Ecto neural progenitor cell (in vitro differentiated cells): ENCODE data around the gene KAT8.
"Not testable (repeated sequence)": the region's sequence is repeated elsewhere in the genome, so short reads cannot be mapped to it uniquely, and the experiment has no call there.

Experiments
- DNase-seq: peaks from one replicate; pipeline ENCODE4 v3.0.0-alpha.2; 2018; ENCODE audit warnings: low spot score

KAT8 gene

DNA sequence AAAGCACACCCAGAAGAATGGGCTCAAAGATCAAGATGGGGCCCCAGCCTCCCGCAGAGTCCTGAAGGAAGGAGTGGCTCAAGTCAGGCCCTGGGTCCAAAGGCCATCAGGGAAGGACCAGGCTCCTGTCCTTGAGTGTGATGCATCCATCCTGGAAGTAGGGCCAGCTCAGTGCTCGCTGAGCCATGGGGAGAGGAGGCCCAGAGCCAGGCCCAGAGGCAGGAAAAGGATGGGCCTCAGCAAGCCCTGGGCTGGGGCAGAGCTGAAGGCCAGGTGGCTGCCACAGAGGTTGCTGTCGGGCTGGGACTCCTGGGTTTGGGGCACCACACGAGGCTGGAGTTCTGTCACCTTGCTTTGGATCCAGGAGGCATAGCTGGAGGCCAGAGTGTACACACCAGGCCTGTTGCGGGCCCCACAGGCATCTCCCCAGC is 14.4 kb downstream of the KAT8 start:
- no peak for DNase-seq

- DNase-seq, result no peak
Measured at GRCh38 chr16:31132303-31132979, 15.0 kb downstream of the KAT8 start.

DNA sequence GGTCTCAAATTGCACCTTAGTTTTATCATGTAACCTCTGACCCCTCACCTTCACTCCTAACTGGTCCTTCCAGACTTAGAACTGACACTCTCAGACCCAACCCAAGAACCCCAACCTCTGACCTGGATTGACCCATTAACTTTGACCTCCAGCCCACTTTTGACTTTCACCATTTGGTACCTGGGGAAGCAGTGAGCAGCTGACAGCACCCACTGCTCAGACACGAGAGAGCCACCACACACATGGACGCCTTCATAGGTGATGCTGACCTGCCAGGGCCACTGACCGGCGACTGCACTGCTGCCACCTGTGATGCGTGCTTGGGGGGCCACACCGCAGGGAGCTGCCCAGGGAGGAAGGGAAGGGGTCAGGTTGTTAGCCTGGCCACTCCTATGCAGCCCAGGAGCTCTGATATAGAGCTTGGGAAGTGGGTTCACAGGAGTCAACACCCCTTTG is 15.6 kb downstream of the KAT8 start:
- DNase-seq, result no peak

DNA sequence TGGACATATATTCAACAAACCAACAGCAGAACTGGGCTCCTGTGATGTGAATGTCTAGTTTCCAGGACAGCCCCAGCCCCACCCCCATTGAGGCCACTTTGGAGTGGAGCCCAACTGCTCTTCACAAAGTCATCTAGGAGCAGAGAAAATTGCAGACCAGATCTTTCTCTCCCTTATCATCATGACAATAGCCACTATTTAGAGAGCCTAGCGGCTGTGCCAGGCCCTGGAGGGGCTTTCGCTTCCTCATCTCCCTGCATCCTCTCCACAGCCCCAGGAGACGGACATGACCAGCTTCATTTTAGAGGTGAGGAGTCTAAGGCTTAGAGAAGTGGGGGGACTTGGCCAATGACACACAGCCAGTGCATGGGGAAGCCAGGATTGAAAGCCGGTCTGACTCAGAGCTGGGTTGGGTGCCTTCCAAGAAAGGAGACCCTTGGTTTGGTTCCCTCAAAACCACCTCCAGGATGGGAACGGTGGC is 16.7 kb downstream of the KAT8 start:
- no peak for DNase-seq

DNA sequence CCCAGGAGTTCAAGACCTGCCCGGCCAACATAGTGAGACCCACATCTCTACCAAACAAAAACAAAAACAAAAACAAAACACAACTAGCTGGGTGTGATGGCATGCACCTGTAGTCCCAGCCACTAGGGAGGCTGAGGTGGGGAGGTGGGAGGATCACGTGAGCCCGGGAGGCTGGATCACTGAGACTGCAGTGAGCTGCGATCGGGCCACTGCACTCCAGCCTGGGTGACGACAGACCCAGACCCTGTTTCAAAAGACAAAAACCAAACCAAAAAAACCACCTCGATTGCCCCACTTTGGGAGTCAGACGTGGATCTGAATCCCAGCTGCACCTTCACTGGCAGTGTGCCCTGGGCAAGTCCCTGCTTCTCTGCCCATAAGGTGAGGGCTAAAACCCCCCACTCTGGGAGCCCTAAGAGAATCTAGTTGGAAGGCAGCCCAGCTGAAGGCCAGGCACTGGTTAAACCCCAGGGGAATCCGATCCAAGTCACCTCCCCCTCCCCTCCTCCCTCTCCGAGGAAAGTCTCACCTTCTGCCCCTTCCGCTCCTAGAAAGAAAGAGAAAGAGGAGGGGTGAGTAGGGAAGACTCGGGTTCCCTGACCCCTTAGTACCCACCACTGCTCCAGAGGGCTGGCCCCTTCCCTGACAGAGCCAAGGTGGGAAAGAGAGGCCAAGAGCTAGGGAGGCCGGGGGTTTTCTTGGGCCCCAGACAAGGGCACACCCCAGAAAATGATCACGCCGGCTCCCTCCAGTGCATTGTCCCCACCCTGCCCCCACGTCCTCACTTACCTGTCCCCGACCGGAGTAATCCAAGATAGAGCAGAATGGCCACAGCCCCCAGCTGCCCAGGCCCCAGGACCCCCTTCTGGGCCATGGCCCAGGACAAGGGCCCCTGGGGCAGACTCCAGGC is 17.4 kb downstream of the KAT8 start:
- DNase-seq, result no peak

DNA sequence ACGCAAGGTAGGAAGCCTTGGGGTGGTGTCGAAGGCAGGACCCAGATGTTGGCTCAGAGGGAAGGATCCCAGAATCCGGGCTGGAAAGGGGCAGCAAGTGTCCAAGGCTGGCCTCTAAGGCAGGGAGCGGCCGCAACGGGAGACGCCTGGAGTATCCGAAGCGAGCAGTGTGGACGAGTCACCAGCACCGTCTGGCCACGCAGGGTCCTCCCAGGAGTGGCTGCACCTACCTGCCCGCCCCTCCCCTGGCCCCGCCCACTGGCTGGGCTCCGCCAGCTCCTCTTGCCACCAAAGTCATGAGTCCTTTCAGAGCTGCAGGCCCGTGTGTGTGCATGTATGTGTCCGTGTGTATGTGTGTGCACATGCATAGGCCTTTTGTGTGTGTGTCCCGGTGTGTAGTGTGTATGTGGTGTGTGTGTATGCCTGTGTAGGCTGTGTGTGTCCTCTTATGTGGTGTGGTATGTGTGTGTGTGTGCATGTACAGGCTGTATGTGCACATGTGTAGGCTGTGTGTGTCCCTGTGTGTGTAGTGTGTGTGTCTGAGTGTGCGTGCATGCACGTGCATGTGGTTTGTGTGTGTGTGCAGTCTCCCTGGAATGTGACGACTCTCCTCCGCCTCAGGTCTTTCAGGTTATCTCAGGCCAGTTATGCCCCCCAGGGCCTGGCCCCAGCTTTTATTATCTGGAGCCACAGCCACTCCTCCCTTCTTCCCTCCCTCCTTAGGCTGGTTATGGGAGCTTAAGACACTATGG is 18.2 kb downstream of the KAT8 start, which contains the start of gene PRSS8:
TSS of gene PRSS8 (minus strand) at position 193 of the 752 bp plus-strand sequence. CDS start 229 bp downstream, outside the sequence.
- DNase-seq, result peak; percentile 66

DNA sequence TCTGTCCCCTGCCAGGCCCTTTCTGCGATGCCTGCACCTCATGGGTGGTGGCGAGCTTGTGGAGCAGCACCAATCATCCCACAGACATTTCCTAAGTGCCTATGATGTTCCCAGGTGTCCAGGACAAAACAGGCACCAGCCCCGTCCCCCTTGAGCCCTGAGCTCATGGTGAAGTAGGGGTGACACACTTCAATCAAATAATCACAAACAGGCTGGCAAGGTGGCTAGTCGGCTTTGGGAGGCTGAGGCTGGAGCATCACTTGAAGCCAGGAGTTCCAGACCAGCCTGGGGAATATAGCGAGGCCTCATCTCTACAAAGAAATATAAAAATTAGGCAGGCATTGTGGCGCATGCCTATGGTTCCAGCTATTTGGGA is 18.8 kb downstream of the KAT8 start:
- DNase-seq, result no peak

DNA sequence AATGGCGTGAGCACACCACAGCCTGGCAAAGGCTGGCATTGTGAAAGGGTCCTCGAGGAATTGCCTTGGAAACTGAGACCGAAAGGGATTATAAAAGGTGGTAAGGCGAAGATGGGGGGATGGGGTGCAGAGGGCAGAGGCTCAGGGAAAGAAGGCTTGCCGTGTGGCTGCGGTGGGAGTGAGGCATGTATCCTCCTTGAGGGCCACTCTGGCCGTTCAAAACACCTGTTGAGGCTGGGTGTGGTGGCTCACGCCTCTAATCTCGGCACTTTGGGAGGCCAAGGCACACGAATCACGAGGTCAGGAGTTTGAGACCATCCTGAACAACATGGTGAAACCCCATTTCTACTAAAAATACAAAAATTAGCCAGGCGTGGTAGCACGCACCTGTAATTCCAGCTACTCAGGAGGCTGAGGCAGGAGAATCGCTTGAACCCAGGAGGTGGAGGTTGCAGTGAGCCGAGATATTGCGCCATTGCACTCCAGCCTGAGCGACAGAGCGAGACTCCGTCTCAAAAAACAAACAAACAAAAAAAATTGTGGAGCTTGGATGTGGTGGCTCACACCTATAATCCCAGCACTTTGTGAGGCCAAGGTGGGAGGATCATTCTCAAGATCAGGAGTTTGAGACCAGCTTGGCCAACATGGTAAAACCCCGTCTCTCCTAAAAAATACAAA is 19.5 kb downstream of the KAT8 start:
- not testable (repeated sequence) for DNase-seq

DNA sequence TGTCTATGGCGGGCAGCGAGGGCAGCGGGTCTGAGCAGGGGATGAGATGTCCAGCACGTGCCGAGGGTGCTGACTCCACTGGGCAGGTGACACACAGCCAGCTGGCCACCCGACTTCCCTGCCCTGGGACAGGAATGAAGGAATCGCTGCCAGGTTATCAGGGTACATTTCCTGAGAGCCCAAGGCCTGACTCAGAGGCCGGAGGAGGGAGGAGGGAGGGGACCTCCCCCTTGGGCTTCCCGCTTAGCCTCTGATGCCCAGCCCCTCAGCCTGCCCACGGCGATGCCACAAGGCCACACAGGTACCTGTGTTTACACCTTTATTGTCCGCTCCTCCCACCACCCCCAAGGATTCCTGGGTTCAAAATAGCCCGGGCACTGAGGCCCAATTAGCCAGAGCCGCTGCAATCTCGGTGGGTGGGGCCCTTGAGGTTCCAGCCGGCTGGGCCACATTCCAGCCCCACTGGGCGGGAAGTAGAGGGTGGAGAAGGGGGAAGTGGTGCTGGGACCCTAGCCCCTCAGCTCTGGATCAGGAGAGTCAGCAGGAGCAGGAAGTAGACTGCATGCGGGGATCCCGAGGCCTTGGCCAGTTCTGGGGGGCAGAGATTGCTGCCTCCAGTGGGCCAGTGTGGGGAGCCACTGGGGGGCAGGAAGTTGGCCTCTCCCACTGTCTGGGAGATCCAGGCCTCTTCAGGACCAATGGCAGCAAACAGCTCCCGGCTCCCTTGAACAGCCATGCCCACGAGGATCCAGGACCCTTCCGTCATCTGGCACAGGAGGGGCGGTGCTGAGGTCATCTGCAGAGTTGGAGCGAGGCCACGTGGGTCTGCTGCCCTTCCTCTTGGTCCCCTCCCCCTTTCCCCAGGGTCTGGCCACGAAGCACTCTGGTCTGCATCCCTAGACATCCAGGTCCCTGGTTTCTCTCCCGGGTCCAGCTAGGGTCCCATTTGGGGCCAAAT is 21.4 kb downstream of the KAT8 start:
- no peak for DNase-seq

GRCh38 chr16:31141071-31141469 is 23.6 kb downstream of the KAT8 start:
- not testable (repeated sequence) for DNase-seq

GRCh38 chr16:31141489-31142108 is 24.1 kb downstream of the KAT8 start:
- peak; percentile 67 for DNase-seq

GRCh38 chr16:31142109-31143010 is 24.9 kb downstream of the KAT8 start:
- peak; percentile 100 for DNase-seq

GRCh38 chr16:31143011-31143693 is 25.7 kb downstream of the KAT8 start:
- DNase-seq, result no peak

DNA sequence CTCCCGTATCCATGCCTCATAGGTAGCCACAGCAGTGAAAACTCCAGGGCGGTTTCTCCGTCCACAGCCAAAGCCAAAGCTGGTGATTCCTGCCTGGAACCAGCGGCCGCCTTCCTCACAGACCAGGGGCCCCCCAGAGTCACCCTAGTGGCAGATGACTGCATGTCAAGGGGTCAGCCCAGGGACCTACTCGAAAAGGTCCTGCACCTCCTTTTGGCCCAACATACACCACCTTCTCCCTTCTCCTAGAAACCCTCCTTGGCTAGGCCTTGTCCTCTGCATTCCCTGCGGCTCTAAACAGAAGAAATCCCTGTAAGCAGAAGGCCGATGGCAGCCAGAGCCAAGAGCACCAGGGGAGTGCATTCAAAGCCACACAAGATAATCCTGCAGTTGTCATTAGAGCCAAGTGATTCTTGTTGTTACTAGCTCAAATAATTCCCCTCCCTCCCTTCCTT is 26.3 kb downstream of the KAT8 start:
- no peak for DNase-seq

GRCh38 chr16:31144418-31144817 is 27.0 kb downstream of the KAT8 start:
- not testable (repeated sequence) for DNase-seq

DNA sequence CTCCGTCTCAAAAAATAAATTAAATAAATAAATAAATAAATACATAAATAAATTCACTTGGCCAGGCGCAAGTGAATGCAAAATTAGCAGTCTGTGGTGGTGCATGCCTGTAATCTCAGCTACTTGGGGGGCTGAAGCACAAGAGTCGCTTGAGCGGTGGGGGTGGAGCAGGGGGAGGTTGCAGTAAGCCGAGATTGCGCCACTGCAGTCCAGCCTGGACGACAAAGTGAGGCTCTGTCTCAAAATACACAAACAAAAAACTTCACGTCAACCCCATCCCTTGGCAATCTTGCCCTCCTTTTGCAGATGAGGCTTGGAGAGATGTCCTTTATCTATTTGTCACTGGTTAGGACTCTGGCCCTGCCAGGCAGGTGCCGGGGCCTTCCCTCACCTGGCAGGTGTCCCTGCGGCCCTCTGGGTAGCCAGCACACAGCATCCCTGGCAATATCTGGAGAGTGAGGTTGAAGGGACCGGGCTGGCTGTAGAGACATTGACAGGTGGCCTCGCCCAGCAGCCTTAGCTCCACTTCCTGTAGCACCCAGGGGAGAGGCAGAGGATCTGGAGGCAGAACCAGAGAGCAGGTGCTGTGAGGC is 28.0 kb downstream of the KAT8 start:
- DNase-seq, result no peak

DNA sequence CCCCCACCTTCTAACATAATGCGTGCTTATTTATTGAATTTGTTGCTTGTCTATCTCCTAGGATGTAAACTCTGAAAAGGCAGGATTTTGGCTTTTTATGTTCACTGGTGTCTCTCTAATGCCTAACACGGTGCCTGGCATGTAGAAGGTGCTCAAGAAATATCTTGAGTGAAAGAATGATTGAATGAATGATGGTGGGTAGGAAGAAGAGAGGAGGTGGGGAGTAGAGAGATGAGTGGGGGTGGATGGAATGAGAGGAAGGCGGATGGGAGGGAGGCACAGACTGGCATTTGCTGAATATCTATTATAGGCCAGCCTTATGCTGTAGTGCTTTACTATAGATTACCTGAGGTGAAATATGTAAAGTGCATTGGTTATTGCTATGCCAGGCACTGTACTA is 30.1 kb downstream of the KAT8 start:
- no peak for DNase-seq

DNA sequence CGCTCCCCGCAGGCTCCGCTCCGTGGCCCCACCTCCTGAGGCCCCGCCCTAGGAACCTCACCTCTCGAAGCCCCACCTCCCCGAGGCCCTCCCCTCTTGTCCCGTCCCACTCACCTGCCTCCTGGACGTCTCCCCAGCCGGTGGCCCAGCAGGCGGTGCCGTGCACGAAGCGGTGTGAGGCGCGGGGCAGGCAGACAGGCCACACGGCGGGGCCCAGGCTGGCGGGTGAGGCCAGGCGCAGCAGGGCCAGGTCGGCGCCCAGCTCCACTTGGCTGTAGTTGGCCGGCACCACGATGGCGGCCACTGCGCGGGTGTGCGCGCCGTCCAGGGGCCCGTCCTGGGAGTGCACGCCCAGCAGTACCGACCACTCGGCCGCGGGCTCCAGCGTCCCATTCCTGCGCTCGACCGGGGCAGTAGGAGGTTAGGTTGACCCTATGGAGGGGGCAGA is 30.8 kb downstream of the KAT8 start:
- peak; percentile 60 for DNase-seq
